GM21447 (cell line): ENCODE data around the gene HIVEP3.

Experiments used
- ATAC-seq: cut with Tn5 transposase; IDR thresholded peaks from one replicate; pipeline ENCODE4 v1.9.1; 2021; ENCODE audit not compliant: unreplicated experiment

Gene HIVEP3

DNA sequence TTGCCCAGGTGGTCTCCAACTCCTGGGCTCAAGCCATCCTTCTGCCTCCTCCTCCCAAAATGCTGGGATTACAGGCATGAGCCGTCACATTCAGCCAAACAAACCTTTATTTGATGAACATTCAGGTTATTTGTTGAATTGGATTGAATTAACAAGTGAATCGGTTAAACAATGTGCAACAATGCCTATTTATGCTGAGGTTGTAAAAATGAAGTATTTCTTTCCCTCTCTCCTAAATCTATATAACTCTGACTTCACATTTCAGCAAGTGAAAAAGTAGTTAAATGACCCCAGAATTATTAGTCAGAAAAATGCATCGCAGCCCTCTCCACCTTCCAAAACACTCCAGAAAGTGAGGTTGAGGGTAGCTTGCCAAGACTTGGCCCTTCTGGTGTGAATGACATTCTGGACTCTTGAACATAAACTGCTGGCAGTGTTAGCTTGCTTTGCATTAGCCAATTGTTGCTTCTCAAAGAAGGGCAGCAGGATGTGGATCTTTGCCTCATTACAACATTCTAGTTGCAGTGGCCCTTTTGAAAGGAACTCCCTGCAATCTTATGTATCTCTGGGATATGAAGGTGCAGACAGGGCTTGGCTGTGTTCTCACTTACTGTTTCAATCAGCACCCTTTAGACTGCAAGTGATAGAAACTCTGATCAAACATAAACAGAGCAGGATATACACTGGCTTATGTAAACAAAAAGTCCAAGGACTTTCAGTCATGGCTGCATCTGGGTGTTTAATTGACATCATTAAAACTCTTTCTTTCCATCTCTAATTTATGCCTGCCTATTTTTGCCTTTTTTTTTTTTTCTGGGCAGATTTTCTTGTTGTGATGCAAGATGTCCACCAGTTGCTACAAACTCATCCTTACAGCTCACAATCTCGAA, 456.7 kb downstream of the HIVEP3 start:
- no peak for ATAC-seq

DNA sequence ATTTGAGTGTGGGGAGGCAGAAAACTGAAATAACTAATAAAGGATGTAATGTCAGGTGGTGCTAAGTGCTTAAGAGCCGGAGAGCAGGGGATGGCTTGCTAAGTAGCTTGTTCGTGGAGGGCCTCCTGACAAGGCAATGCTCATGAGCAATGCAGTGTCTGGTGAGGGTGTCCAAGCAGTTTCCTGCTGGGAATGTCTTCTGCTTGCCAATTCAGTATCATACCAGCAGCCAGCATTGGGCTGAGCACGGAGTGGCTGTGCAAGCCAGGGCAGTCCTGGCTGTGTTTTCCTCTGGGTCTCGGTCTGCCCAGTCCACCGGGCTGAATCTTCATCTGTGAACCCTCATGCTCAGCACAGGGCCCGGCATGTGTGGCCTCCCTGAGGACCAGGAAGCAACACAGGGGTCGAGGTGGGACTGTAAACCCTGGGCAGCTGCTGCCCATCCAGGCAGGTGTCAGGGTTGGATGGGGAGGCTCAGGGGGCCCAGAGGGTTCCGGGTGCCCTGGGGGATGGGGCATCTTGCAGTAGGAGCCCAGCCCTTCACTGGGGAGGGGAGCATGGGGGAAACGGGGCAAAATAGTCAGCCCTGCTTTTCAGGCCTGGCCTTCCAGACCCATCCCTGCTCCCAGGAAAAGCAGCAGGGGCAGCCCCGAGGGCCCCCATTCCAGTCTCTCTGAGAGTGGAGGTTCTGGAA, 461.7 kb downstream of the HIVEP3 start:
- no peak for ATAC-seq
